CD14-positive monocyte (primary cell): ENCODE data around the gene TNNI2. TPM values are rescaled to one million over a fixed set of nuclear protein-coding genes. Genes with fewer than 3 reads are reported as not detected.
A peak's percentile ranks its signal among the peaks of the same experiment; 100 is the strongest.
"Not testable (repeated sequence)": the region's sequence is repeated elsewhere in the genome, so short reads cannot be mapped to it uniquely, and the experiment has no call there.

Experiments used
- DNase-seq, 3 donors: peaks; one replicate each; pipeline ENCODE4 v3.0.0-alpha.2; 2011 to 2022
- H2AFZ ChIP-seq: 2 replicates; pipeline ENCODE4 v1.6.0; 2012; ENCODE audit warnings: mild to moderate bottlenecking, low read depth, low read length, inconsistent platforms; ENCODE audit not compliant: insufficient read depth, poor library complexity, severe bottlenecking
- H3K27ac ChIP-seq, 2 donors: 1 replicate in 1 of 2; 2 replicates in 1 of 2; pipeline ENCODE4 v1.5.1; 2012 to 2013; ENCODE audit warnings: low read length in 2 of 2, control low read depth in 1 of 2, inconsistent platforms in 1 of 2, low read depth in 1 of 2, mild to moderate bottlenecking in 1 of 2
- H3K27me3 ChIP-seq, 2 donors: one replicate each; pipeline versions ENCODE4 v1.6.0 to v1.6.1; 2011 to 2013; ENCODE audit warnings: low read length in 2 of 2; ENCODE audit not compliant: control insufficient read depth in 2 of 2, insufficient read depth in 2 of 2
- H3K36me3 ChIP-seq, 2 donors: replicated peaks in 1 of 2; 1 replicate in 1 of 2; 2 replicates in 1 of 2; pipeline versions ENCODE4 v1.5.1 to v1.6.1; 2012 to 2013; ENCODE audit warnings: low read length in 2 of 2, control low read depth in 1 of 2, inconsistent platforms in 1 of 2, mild to moderate bottlenecking in 1 of 2; ENCODE audit not compliant: insufficient read depth in 2 of 2, control insufficient read depth in 1 of 2
- H3K4me1 ChIP-seq, 2 donors: 1 replicate in 1 of 2; 2 replicates in 1 of 2; pipeline versions ENCODE4 v1.5.1 to v1.6.1; 2012 to 2013; ENCODE audit warnings: low read length in 2 of 2, control low read depth in 1 of 2, inconsistent platforms in 1 of 2, mild to moderate bottlenecking in 1 of 2, moderate library complexity in 1 of 2; ENCODE audit not compliant: insufficient read depth in 2 of 2, control insufficient read depth in 1 of 2
- H3K4me2 ChIP-seq: replicated peaks from 2 replicates; pipeline ENCODE3; 2012; ENCODE audit warnings: low read length, moderate library complexity, mild to moderate bottlenecking; ENCODE audit not compliant: poor library complexity, severe bottlenecking; ENCODE audit errors: extremely low read depth
- H3K4me3 ChIP-seq, 3 experiments: fragments of 200-600 bp in 1 of 3; sonication (generic) in 1 of 3; replicated peaks in 1 of 3; 1 replicate in 2 of 3; 2 replicates in 1 of 3; pipeline ENCODE4 v1.5.1; 2011 to 2013; ENCODE audit warnings: low read length in 3 of 3, mild to moderate bottlenecking in 3 of 3, control low read depth in 2 of 3, low read depth in 2 of 3, inconsistent platforms in 1 of 3, moderate library complexity in 1 of 3
- H3K79me2 ChIP-seq: 2 replicates; pipeline ENCODE4 v1.6.0; 2012; ENCODE audit warnings: mild to moderate bottlenecking, control low read depth, inconsistent platforms, low read length, moderate library complexity; ENCODE audit not compliant: insufficient read depth
- H3K9ac ChIP-seq: 2 replicates; pipeline ENCODE4 v1.6.0; 2017; ENCODE audit warnings: low read length, mild to moderate bottlenecking; ENCODE audit not compliant: insufficient read depth, poor library complexity, severe bottlenecking
- H3K9me3 ChIP-seq, 2 donors: replicated peaks in 1 of 2; 1 replicate in 1 of 2; 2 replicates in 1 of 2; pipeline versions ENCODE4 v1.5.1 to v1.6.1; 2012 to 2013; ENCODE audit warnings: low read length in 2 of 2, control low read depth in 1 of 2; ENCODE audit not compliant: control insufficient read depth in 1 of 2, insufficient read depth in 1 of 2
- H4K20me1 ChIP-seq: 2 replicates; pipeline ENCODE4 v1.6.0; 2012; ENCODE audit warnings: mild to moderate bottlenecking, low read length, control low read depth, moderate library complexity; ENCODE audit not compliant: insufficient read depth
- H3K27ac Mint-ChIP-seq, 7 donors: one replicate each; pipeline ENCODE4 v1.8.0; 2020; ENCODE audit warnings: mild to moderate bottlenecking in 7 of 7, mixed read lengths in 7 of 7, moderate library complexity in 6 of 7, inconsistent platforms in 2 of 7
- H3K27me3 Mint-ChIP-seq, 3 donors: one replicate each; pipeline ENCODE4 v1.8.0; 2021 to 2022; ENCODE audit warnings: low read depth in 3 of 3, mild to moderate bottlenecking in 3 of 3, mixed read lengths in 3 of 3, moderate library complexity in 3 of 3, inconsistent platforms in 1 of 3
- H3K36me3 Mint-ChIP-seq, 2 donors: one replicate each; pipeline ENCODE4 v1.8.0; 2020; ENCODE audit warnings: mixed read lengths in 2 of 2, inconsistent platforms in 1 of 2, mild to moderate bottlenecking in 1 of 2
- H3K4me1 Mint-ChIP-seq: one replicate; pipeline ENCODE4 v1.8.0; 2020; ENCODE audit warnings: mild to moderate bottlenecking, mixed read lengths
- H3K4me3 Mint-ChIP-seq, 2 donors: one replicate each; pipeline ENCODE4 v1.8.0; 2020; ENCODE audit warnings: mild to moderate bottlenecking in 2 of 2, mixed read lengths in 2 of 2, moderate library complexity in 1 of 2
- H3K9me3 Mint-ChIP-seq, 7 donors: one replicate each; pipeline ENCODE4 v1.8.0; 2020 to 2022; ENCODE audit warnings: mixed read lengths in 7 of 7, mild to moderate bottlenecking in 6 of 7, moderate library complexity in 6 of 7, inconsistent platforms in 2 of 7
- WGBS: methylation state at CpG from one replicate; pipeline ENCODE4 v1.1.5; 2013; ENCODE audit warnings: missing lambda C conversion rate; ENCODE audit not compliant: insufficient coverage; 5-methylcytosine and 5-hydroxymethylcytosine counted together
- intact Hi-C, 2 donors: fragments of 100-400 bp; cut with micrococcal nuclease; formaldehyde crosslinking; loops; one replicate each; pipeline versions ENCODE4 v1.15.0 to v1.15.1; 2023
- polyA plus RNA-seq, 3 donors: library from polyadenylated mRNA; depleted of rRNA in 1 of 3; unstranded in 2 of 3; stranded (reverse) in 1 of 3; fragments of 300-500 nt in 2 of 3; fragments of >200 nt in 1 of 3; fragmentation: Illumina TruSeq in 2 of 3; gene quantifications; 1 replicate in 2 of 3; 2 replicates in 1 of 3; pipeline ENCODE4 v1.2.3, GENCODE V29; 2012 to 2021
- TF ChIP-seq, protein P1 (sequence below): fragments of 200-600 bp; IDR thresholded peaks from one replicate; pipeline ENCODE4 v1.8.0; 2022; ENCODE audit warnings: antibody characterized with exemption, mild to moderate bottlenecking

TNNI2 gene
- polyA plus RNA-seq, 3 donors = 11.4 to 45.8 (median 11.7) TPM

DNA sequence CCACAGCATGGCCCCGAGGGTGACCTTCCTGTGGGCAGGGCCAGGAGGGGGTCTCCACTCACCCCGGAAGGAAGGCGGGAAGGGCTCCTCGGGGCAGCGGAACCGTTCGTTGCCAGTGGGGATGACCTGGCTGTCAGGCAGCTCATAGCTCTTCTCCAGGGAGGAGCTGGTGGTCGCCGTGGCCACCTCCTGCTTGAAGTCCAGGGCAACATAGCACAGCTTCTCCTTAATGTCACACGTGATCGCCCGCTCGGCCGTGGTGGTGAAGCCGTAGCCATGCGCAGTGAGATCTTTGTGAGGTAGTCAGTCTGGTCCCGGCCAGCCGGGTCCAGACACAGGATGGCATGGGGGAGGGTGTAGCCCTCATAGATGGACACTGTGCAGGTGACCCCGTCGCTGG is 35.5 kb upstream of the TNNI2 start:
- no peaks in the 10 kb centered on the region for H3K4me1 ChIP-seq
- no peaks in the 10 kb centered on the region for H3K36me3 ChIP-seq
- H3K9ac ChIP-seq = no peak overlapping the region
- no peak overlapping the region for H3K4me2 ChIP-seq
- Mint-ChIP-seq H3K4me3 (peak overlapping the region in 1 of 2 donors; percentile 70), H3K27ac (no peak overlapping the region), H3K9me3 (peaks cover 0 to 9% (median 4%) of the 10 kb centered on the region in 7 donors), H3K36me3 (peaks cover 0 to 11% of the 10 kb centered on the region in 2 donors), H3K27me3 (peaks cover 65 to 73% (median 72%) of the 10 kb centered on the region in 3 donors), H3K4me1 (no peaks in the 10 kb centered on the region)
- whole genome bisulfite sequencing = 94% methylated on average over 20 of the region's 20 CpGs
- intact Hi-C loops = no loop called here
- no peak for DNase-seq
- H3K27me3 ChIP-seq = peaks cover 29 to 66% of the 10 kb centered on the region in 2 donors
- H3K27ac ChIP-seq = no peak overlapping the region
- TF ChIP-seq, protein P1, sequence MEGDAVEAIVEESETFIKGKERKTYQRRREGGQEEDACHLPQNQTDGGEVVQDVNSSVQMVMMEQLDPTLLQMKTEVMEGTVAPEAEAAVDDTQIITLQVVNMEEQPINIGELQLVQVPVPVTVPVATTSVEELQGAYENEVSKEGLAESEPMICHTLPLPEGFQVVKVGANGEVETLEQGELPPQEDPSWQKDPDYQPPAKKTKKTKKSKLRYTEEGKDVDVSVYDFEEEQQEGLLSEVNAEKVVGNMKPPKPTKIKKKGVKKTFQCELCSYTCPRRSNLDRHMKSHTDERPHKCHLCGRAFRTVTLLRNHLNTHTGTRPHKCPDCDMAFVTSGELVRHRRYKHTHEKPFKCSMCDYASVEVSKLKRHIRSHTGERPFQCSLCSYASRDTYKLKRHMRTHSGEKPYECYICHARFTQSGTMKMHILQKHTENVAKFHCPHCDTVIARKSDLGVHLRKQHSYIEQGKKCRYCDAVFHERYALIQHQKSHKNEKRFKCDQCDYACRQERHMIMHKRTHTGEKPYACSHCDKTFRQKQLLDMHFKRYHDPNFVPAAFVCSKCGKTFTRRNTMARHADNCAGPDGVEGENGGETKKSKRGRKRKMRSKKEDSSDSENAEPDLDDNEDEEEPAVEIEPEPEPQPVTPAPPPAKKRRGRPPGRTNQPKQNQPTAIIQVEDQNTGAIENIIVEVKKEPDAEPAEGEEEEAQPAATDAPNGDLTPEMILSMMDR = no peak
- no peaks in the 10 kb centered on the region for H3K9me3 ChIP-seq
- H2AFZ ChIP-seq = no peak overlapping the region
- no peaks in the 10 kb centered on the region for H3K79me2 ChIP-seq
- H4K20me1 ChIP-seq = no peaks in the 10 kb centered on the region
- no peak overlapping the region for H3K4me3 ChIP-seq

GRCh38 chr11:1803835-1804519 is 34.8 kb upstream of the TNNI2 start:
- WGBS = 96% methylated on average over 11 of the region's 42 CpGs
- H3K79me2 ChIP-seq, intact Hi-C loops, H3K27ac ChIP-seq, H3K9ac ChIP-seq, H3K4me2 ChIP-seq, H4K20me1 ChIP-seq, DNase-seq, H3K9me3 ChIP-seq, H3K4me1 Mint-ChIP-seq, H3K4me1 ChIP-seq, H3K4me3 ChIP-seq, H3K36me3 ChIP-seq, H2AFZ ChIP-seq: not testable (repeated sequence)
- peaks cover 0 to 16% (median 11%) of the 10 kb centered on the region in 7 donors for H3K9me3 Mint-ChIP-seq
- H3K27me3 ChIP-seq = peaks cover 34 to 68% of the 10 kb centered on the region in 2 donors
- H3K4me3 Mint-ChIP-seq = peak overlapping the region in 1 of 2 donors; percentile 70
- H3K27me3 Mint-ChIP-seq = peaks cover 69 to 75% (median 74%) of the 10 kb centered on the region in 3 donors
- H3K36me3 Mint-ChIP-seq = peaks cover 0 to 14% of the 10 kb centered on the region in 2 donors
- peak overlapping the region in 1 of 7 donors; percentile 69 for H3K27ac Mint-ChIP-seq
